Panc1 (cell line): ENCODE data around the gene USP10.

ENCODE experiments used
- POLR2AphosphoS5 ChIP-seq: IDR thresholded peaks from 2 replicates; pipeline ENCODE4 v1.6.1; 2012; ENCODE audit warnings: mild to moderate bottlenecking, low read depth, low read length, moderate library complexity
- SIN3A ChIP-seq: IDR thresholded peaks from 2 replicates; pipeline ENCODE4 v1.6.1; 2012; ENCODE audit warnings: low read depth, mild to moderate bottlenecking, low read length, moderate library complexity, borderline replicate concordance; ENCODE audit not compliant: insufficient read depth
- TCF7L2 ChIP-seq: IDR thresholded peaks from 2 replicates; pipeline ENCODE4 v1.6.1; 2011; ENCODE audit warnings: mild to moderate bottlenecking, low read depth, low read length, inconsistent platforms
- TF ChIP-seq, protein P1 (sequence below): fragments of 450-650 bp; IDR thresholded peaks from 2 replicates; pipeline ENCODE4 v1.5.1; 2017; ENCODE audit warnings: mild to moderate bottlenecking
- TF ChIP-seq, protein P2 (sequence below), 2 experiments: IDR thresholded peaks; 2 replicates each; pipeline ENCODE4 v1.6.1; 2011 to 2012; ENCODE audit warnings: low read depth in 2 of 2, control low read depth in 1 of 2, low read length in 1 of 2, mild to moderate bottlenecking in 1 of 2, moderate library complexity in 1 of 2; ENCODE audit not compliant: insufficient read depth in 1 of 2

DNA sequence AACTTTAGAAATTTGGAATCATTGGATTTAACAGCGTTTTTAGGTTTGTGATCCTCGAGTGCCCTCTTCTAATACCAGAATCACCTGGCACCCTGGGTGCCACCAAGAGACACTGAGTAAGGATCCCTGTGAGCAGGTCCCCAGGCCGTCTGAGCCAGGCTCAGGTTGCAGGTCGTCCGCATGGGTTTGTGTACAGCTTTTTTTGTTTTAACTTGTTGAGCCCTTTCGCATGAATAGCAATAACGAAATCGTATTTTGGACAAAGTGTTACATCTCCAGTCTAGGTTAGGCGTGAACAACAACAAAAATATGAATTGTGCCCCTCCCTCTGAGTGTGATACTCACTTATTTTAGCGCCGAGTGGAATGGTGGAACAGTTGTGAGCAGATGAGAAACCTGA, 10.9 kb downstream of the USP10 start:
- TF ChIP-seq, protein P1, sequence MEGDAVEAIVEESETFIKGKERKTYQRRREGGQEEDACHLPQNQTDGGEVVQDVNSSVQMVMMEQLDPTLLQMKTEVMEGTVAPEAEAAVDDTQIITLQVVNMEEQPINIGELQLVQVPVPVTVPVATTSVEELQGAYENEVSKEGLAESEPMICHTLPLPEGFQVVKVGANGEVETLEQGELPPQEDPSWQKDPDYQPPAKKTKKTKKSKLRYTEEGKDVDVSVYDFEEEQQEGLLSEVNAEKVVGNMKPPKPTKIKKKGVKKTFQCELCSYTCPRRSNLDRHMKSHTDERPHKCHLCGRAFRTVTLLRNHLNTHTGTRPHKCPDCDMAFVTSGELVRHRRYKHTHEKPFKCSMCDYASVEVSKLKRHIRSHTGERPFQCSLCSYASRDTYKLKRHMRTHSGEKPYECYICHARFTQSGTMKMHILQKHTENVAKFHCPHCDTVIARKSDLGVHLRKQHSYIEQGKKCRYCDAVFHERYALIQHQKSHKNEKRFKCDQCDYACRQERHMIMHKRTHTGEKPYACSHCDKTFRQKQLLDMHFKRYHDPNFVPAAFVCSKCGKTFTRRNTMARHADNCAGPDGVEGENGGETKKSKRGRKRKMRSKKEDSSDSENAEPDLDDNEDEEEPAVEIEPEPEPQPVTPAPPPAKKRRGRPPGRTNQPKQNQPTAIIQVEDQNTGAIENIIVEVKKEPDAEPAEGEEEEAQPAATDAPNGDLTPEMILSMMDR = no peak
- TF ChIP-seq POLR2AphosphoS5 (no peak), TCF7L2 (no peak), SIN3A (no peak)
- TF ChIP-seq, protein P2, sequence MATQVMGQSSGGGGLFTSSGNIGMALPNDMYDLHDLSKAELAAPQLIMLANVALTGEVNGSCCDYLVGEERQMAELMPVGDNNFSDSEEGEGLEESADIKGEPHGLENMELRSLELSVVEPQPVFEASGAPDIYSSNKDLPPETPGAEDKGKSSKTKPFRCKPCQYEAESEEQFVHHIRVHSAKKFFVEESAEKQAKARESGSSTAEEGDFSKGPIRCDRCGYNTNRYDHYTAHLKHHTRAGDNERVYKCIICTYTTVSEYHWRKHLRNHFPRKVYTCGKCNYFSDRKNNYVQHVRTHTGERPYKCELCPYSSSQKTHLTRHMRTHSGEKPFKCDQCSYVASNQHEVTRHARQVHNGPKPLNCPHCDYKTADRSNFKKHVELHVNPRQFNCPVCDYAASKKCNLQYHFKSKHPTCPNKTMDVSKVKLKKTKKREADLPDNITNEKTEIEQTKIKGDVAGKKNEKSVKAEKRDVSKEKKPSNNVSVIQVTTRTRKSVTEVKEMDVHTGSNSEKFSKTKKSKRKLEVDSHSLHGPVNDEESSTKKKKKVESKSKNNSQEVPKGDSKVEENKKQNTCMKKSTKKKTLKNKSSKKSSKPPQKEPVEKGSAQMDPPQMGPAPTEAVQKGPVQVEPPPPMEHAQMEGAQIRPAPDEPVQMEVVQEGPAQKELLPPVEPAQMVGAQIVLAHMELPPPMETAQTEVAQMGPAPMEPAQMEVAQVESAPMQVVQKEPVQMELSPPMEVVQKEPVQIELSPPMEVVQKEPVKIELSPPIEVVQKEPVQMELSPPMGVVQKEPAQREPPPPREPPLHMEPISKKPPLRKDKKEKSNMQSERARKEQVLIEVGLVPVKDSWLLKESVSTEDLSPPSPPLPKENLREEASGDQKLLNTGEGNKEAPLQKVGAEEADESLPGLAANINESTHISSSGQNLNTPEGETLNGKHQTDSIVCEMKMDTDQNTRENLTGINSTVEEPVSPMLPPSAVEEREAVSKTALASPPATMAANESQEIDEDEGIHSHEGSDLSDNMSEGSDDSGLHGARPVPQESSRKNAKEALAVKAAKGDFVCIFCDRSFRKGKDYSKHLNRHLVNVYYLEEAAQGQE (IDR thresholded peaks at IDR 0.05; ENCODE audit: insufficient read depth in 1 of 2, low read depth in 2 of 2, low read length in 1 of 2) = no peak
